Spleen (tissue), 7 donors: ENCODE measurements around the gene CCDC134.

Source experiments
- CTCF ChIP-seq, 11 experiments: fragments of 200-600 bp in 7 of 11; fragments of 450-650 bp in 4 of 11; sonication (generic) in 4 of 11; IDR thresholded peaks in 8 of 11; conservative IDR thresholded peaks in 3 of 11; 1 replicate in 7 of 11; 2 replicates in 4 of 11; pipeline versions ENCODE4 v1.4.0 to v1.8.0; 2016 to 2021; ENCODE audit warnings: antibody characterized with exemption in 11 of 11, inconsistent platforms in 4 of 11, mild to moderate bottlenecking in 1 of 11
- POLR2A ChIP-seq, 3 donors: fragments of 450-650 bp; IDR thresholded peaks; one replicate each; pipeline ENCODE4 v1.5.1; 2017; ENCODE audit warnings: antibody characterized with exemption in 3 of 3, mild to moderate bottlenecking in 1 of 3
- donor health status: DM: no; HTN: no; CAD: no; lungs with moderate emphysema.
- donor health status: DM: no; HTN: no; CAD: no.
- donor health status: DM: no; HTN: no; CAD: no.

GRCh38 chr22:41793871-41794270, 6.6 kb upstream of the CCDC134 start:
- TF ChIP-seq CTCF (IDR thresholded peaks at IDR 0.05 in 8 of 11, conservative IDR thresholded peaks at IDR 0.05 in 3 of 11): no peak
- TF ChIP-seq POLR2A (IDR thresholded peaks at IDR 0.05): no peak
